SU-DHL-6 (cell line): ENCODE data around the gene TCF12.

Source experiments
- H2AFZ ChIP-seq: fragments of 200-600 bp; sonication (generic); 2 replicates; pipeline ENCODE4 v1.6.1; 2014; ENCODE audit warnings: low read depth, mild to moderate bottlenecking, moderate library complexity, mixed read lengths, antibody characterized with exemption, low read length; ENCODE audit not compliant: severe bottlenecking
- H3F3A ChIP-seq: fragments of 200-600 bp; shearing (Covaris generic); 2 replicates; pipeline ENCODE4 v1.6.0; 2016; ENCODE audit warnings: antibody characterized with exemption, mild to moderate bottlenecking; ENCODE audit not compliant: insufficient read depth
- H3K27ac ChIP-seq: fragments of 200-600 bp; sonication (generic); 2 replicates; pipeline ENCODE4 v1.5.1; 2016; ENCODE audit warnings: low read depth, mild to moderate bottlenecking, low read length, moderate library complexity, mixed read lengths
- H3K27me3 ChIP-seq: fragments of 200-600 bp; sonication (generic), shearing (Covaris generic); 2 replicates; pipeline ENCODE4 v1.6.0; 2014; ENCODE audit warnings: mild to moderate bottlenecking, low read length
- H3K36me3 ChIP-seq: fragments of 200-600 bp; sonication (generic); 2 replicates; pipeline ENCODE4 v1.6.1; 2014; ENCODE audit warnings: mild to moderate bottlenecking, low read length, mixed read lengths
- H3K4me2 ChIP-seq: fragments of 300-600, 200-600 bp; shearing (Covaris generic), sonication (generic); 2 replicates; pipeline ENCODE4 v1.6.0; 2014; ENCODE audit warnings: low read length, low read depth, mild to moderate bottlenecking; ENCODE audit not compliant: poor library complexity, severe bottlenecking
- H3K4me3 ChIP-seq: fragments of 200-600 bp; sonication (generic); 2 replicates; pipeline ENCODE4 v1.5.1; 2014; ENCODE audit warnings: antibody characterized with exemption, low read length, mild to moderate bottlenecking, mixed read lengths; ENCODE audit not compliant: insufficient read depth, poor library complexity, severe bottlenecking
- H3K79me2 ChIP-seq: fragments of 200-600 bp; sonication (generic); 2 replicates; pipeline ENCODE4 v1.6.1; 2014; ENCODE audit warnings: mild to moderate bottlenecking, low read length, moderate library complexity; ENCODE audit not compliant: insufficient read depth
- H3K9ac ChIP-seq: fragments of 200-600 bp; sonication (generic); 2 replicates; pipeline ENCODE4 v1.7.0; 2014; ENCODE audit warnings: mild to moderate bottlenecking, low read length
- H3K9me2 ChIP-seq: fragments of 200-600 bp; sonication (generic); replicated peaks from 2 replicates; pipeline ENCODE4 v1.6.1; 2014; ENCODE audit warnings: low read length; ENCODE audit not compliant: insufficient read depth
- H3K9me3 ChIP-seq: fragments of 200-600 bp; sonication (generic); 2 replicates; pipeline ENCODE4 v1.6.1; 2014; ENCODE audit warnings: low read length, mixed read lengths; ENCODE audit not compliant: insufficient read depth
- H4K20me1 ChIP-seq: fragments of 200-600 bp; sonication (generic); 2 replicates; pipeline ENCODE4 v1.6.1; 2014; ENCODE audit warnings: low read depth, mild to moderate bottlenecking, antibody characterized with exemption, low read length, moderate library complexity, mixed read lengths
- CTCF ChIP-seq: fragments of 200-600 bp; sonication (generic); IDR thresholded peaks from one replicate; pipeline ENCODE4 v1.5.1; 2017; ENCODE audit warnings: antibody characterized with exemption, mild to moderate bottlenecking, low read length, moderate library complexity; ENCODE audit not compliant: insufficient read depth, poor library complexity, severe bottlenecking
- EZH2phosphoT487 ChIP-seq: fragments of 200-600 bp; sonication (generic), shearing (Covaris generic); conservative IDR thresholded peaks from 2 replicates; pipeline ENCODE4 v1.6.1; 2018; ENCODE audit warnings: mild to moderate bottlenecking, antibody characterized with exemption, low read length, moderate library complexity, mixed read lengths

TCF12 gene

GRCh38 chr15:57034613-57035012 is 116.2 kb downstream of the TCF12 start:
- H3K79me2 ChIP-seq, result peaks cover 17% of the 10 kb centered on the region

GRCh38 chr15:57035664-57036063 is 117.2 kb downstream of the TCF12 start:
- TF ChIP-seq CTCF (no peak), EZH2phosphoT487 (no peak)
- H4K20me1 ChIP-seq, result peaks cover 19% of the 10 kb centered on the region; the same call in 1 of the 2 replicates
- no peaks in the 10 kb centered on the region for H3K9me3 ChIP-seq
- H3K36me3 ChIP-seq, result no peaks in the 10 kb centered on the region
- no peak overlapping the region for H2AFZ ChIP-seq
- no peaks in the 10 kb centered on the region for H3K9me2 ChIP-seq
- H3K9ac ChIP-seq, result no peak overlapping the region
- H3F3A ChIP-seq, result no peaks in the 10 kb centered on the region
- no peak overlapping the region for H3K4me2 ChIP-seq
- peaks cover 16% of the 10 kb centered on the region for H3K79me2 ChIP-seq
- H3K27ac ChIP-seq, result no peak overlapping the region
- H3K4me3 ChIP-seq, result no peak overlapping the region
- no peaks in the 10 kb centered on the region for H3K27me3 ChIP-seq

More at GRCh38 chr15:57034613-57035012, 116.2 kb downstream of the TCF12 start:
- Histone ChIP-seq H3F3A (no peaks in the 10 kb centered on the region), H3K9ac (no peak overlapping the region), H3K9me2 (no peaks in the 10 kb centered on the region), H3K36me3 (no peaks in the 10 kb centered on the region), H2AFZ (no peak overlapping the region), H3K27me3 (no peaks in the 10 kb centered on the region), H3K4me3 (no peak overlapping the region), H3K4me2 (no peak overlapping the region), H4K20me1 (peaks cover 12% of the 10 kb centered on the region; the same call in 1 of the 2 replicates), H3K27ac (no peak overlapping the region), H3K9me3 (no peaks in the 10 kb centered on the region)
- TF ChIP-seq EZH2phosphoT487 (no peak), CTCF (no peak)

GRCh38 chr15:57036352-57036751 is 117.9 kb downstream of the TCF12 start:
- Histone ChIP-seq H2AFZ (no peak overlapping the region), H3K9me3 (no peaks in the 10 kb centered on the region), H3K27me3 (no peaks in the 10 kb centered on the region), H3K36me3 (no peaks in the 10 kb centered on the region), H3K4me2 (no peak overlapping the region), H3K9ac (no peak overlapping the region), H3K9me2 (no peaks in the 10 kb centered on the region), H3K4me3 (no peak overlapping the region), H3K79me2 (peaks cover 11% of the 10 kb centered on the region; the same call in 1 of the 2 replicates), H3F3A (no peaks in the 10 kb centered on the region), H4K20me1 (peaks cover 19% of the 10 kb centered on the region; the same call in 1 of the 2 replicates), H3K27ac (no peak overlapping the region)
- TF ChIP-seq CTCF, result no peak
- no peak for TF ChIP-seq EZH2phosphoT487

- Histone ChIP-seq H3F3A (no peaks in the 10 kb centered on the region), H4K20me1 (peaks cover 19% of the 10 kb centered on the region; the same call in 1 of the 2 replicates), H3K4me3 (no peak overlapping the region), H3K79me2 (peaks cover 10% of the 10 kb centered on the region; the same call in 1 of the 2 replicates), H3K36me3 (no peaks in the 10 kb centered on the region), H3K9me2 (no peaks in the 10 kb centered on the region), H3K9me3 (no peaks in the 10 kb centered on the region), H3K27me3 (no peaks in the 10 kb centered on the region), H3K4me2 (no peak overlapping the region), H3K27ac (no peak overlapping the region), H3K9ac (no peak overlapping the region), H2AFZ (no peak overlapping the region)
- no peak for TF ChIP-seq CTCF
- no peak for TF ChIP-seq EZH2phosphoT487
Observed at GRCh38 chr15:57037548-57037947, 119.1 kb downstream of the TCF12 start.
